Raji (cell line): ENCODE results near the gene LRBA.

Source experiments
- POLR2A ChIP-seq: IDR thresholded peaks from 2 replicates; pipeline ENCODE4 v1.6.1; 2011; ENCODE audit warnings: low read depth, low read length, control low read depth; ENCODE audit not compliant: insufficient read depth

LRBA gene

DNA sequence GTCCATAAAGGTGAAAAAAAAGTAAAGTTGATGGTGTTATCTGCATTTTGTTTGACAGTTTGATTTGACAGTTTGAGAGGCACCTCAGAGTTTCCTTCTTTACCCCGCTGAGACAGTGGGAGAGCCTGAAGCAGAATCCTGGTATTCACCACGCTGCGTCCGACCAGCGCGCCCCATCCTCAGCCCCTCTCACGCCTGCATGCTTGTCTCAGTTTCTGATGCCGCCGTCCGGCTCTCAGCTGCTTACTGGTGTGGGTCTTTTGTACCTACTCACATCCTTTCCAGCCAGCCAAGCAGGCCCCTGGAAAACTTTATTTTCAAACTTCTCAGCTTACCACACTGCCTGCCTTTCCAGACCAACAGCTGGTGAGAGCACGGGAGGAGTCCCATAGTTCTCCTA, 761.7 kb downstream of the LRBA start:
- no peak for TF ChIP-seq POLR2A

DNA sequence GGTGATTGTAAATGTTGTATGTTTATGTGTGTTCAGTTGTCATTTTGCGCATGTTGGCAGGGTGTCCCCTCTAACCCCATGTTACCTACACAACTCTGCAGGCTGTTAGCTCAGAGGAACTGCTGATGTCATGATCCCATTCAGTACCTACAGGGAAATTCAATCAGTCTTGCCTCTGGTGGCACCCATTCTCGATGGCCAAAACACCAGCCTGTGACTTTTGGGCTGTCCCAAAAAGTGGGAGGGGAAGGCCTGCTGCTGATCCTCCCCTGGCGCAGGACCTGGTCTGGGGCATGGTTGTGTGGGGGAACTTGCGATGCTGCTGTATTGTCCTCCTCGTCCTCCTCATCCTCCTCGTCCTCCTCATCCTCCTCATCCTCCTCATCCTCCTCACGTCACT, 762.3 kb downstream of the LRBA start:
- TF ChIP-seq POLR2A: no peak

DNA sequence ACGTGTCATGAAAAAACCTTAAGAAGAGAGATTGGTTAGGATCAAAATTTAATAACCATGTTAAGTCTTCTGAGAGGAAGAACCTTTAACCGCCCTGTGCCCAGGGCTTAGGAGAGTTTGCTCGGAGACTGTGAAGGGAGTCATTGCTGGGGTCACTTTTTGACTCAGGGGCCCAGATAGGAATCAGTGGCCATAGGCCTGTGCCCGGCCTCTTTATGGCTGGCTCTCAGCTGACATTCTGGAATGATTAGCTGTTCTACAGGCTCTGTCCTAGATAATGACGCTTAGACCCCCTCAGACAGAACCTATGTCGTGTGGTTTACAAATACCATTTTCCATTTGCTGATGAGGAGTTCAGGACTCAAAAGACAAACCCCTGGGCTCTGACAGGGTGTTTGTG, 762.8 kb downstream of the LRBA start:
- no peak for TF ChIP-seq POLR2A

DNA sequence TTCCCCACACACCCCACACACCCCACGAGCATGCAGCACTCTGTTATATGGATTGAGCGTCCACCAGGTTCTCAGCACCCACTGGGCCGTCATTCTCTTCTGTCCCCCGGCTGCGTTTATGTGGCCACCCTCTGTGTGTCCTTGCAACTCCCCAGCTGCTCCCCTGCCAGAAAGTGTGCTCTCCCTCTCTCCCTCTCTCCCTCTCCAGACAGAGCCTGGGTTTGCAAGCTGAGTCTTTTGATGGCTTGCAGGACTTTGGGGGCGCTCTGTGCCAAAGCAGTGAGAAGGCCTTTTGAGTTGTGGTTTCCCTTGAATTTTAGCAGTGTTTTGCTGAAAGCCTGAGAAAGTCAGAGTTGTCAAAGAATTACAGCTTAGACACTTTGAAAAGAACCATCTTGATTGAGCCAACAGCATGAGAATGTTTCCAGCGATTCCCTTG, 763.3 kb downstream of the LRBA start:
- TF ChIP-seq POLR2A: no peak

DNA sequence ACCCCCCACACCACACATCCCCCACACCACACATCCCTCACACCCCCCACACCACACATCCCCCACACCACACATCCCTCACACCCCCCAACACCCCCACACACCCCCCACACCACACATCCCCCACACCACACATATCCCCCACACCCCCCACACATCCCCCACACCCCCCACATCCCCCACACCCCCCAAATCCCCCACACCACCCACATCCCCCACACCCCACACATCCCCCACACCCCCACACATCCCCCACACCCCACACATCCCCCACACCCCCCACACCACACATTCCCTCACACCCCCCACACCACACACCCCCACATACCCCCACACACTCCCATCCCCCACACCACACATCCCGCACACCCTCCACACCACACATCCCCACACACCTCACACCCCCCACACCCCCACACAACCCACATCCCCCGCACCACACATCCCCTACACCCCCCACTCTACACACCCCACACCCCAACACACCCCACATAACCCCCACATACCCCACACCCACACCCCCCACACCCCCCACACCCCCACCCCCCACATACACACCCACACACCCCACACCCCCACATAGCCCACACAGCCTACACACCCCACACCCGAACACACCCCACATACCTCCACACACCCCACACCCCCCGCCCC, 764.0 kb downstream of the LRBA start:
- TF ChIP-seq POLR2A: no peak

DNA sequence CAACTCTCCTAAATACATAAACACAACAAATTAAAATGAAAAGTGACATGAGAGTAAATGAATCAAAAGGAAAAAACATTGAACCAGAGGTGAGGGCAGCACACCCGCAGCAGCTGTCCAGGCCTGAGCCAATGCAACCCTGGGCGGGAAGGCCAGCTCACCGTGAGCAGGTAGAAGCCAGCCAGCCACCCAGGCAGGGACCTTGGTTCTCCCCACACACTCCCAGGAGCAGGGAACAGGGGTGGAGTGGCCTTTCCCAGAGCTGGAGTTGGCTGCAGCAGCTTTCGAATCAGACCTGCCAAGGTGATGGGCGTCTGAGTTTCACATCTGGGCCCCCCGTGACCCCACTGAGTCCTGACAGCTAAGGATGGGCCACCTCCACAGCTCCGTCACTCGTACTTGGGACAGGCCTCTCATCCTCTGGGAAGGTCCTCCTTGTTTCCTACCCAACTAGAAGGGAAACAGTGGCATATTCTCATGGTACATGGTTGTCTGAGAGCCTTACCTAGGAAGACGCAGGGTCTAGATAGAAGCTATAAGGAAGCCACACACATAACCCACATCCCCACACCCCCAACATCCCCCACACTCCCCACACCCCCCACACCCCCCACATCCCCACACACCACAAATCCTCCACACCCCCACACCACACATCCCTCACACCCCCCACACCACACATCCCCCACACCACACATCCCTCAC, 764.6 kb downstream of the LRBA start:
- TF ChIP-seq POLR2A: no peak

DNA sequence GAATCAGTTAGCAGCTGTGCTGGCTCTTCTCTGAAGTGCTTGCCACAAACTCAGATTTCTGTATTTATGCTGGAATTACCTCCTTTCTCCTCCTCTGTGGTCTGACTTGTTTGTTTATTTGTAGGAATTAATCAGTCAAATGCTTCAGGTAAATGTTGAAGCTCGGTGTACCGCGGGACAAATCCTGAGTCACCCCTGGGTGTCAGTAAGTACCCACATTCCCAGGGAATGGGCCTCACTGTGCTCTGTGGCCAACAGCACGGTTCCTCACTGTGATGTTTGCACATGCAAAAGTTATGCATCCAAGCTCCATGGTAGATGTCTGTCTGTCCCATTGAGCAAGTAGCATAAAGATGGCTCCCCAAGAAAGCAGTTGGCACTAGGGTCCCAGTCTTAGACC, 766.9 kb downstream of the LRBA start:
- TF ChIP-seq POLR2A: no peak

DNA sequence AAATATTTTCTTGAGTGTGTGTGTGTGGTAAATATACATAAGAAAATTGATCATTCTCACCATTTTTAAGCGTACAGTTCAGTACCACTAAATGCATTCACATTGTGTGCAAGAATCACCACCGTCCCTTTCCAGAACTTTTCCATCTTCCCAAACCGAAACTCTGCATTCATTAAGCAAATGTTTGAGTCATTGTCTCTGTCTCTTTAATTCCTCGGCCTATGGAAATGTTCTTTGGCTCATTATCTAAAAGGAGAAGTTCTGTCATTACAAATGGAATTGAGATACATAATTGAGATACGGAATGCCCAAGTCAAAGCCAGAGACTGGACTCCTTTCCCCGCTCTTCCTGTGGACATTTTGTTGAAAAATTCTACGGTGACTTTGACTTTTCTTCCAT, 767.9 kb downstream of the LRBA start:
- no peak for TF ChIP-seq POLR2A

DNA sequence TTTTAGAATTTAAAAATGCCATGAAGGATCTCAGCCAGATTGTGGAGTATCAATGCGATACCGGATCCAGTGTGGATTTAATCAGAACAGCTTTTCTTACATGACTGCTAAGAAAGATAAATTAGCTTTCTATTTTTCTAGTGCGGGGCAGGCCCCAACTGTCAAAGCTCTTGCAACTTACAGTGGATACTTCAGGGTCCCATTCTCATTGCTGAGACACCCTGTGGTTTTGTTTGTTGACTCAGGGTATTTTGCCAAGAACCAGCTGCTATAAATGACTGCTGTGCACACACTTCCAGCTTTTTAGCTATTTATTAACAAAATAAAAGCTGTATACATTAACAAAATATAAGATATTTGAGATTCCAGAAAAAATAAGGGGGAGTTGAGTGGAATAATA, 770.5 kb downstream of the LRBA start:
- TF ChIP-seq POLR2A: no peak

DNA sequence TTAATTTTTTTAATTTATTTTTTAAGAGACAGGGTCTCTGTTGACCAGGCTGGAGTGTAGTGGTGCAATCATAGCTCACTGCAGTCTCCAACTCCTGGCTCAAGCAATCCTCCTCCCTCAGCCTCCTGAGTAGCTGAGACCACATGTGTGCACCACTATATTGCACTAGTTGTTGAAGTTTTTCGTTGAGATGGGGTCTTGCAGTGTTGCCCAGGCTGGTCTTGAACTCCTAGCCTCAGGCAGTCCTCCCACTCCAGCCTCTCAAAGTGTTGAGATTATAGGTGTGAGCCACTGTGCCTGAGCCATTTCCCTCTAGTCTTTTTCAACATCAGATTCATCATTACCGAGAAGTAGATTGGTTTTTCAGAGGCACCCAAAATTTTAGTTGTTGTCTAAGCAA, 771.2 kb downstream of the LRBA start:
- no peak for TF ChIP-seq POLR2A

DNA sequence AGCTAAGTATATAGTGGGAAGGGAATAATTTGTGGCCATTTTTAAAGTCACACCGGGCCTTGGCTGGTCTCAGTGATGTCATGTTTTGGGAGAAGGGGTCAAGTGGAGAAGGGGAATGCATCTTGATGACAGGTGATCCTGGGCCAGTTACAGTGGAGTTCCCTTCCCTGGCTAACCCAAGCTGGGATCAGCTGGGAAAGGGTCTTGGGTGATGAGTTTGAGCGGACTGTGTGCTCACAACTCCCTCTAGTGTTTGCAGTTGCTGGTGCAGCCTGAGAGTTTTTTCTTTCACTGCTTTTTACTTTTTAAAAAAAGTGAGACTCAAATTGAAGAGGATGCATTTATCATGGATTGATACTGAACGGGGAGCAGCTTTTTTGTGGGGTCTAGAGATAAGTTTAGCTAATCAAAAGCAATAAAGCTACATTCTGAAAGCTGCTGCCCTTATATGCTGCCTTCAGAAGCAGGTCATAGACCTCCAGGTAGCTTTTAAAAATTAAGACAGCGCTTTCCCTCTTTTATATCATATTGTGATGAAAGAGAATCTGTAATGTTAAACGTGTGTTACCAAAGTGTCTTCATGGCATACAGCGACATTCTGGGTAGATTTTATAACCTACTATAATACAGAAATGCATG, 772.1 kb downstream of the LRBA start:
- no peak for TF ChIP-seq POLR2A

DNA sequence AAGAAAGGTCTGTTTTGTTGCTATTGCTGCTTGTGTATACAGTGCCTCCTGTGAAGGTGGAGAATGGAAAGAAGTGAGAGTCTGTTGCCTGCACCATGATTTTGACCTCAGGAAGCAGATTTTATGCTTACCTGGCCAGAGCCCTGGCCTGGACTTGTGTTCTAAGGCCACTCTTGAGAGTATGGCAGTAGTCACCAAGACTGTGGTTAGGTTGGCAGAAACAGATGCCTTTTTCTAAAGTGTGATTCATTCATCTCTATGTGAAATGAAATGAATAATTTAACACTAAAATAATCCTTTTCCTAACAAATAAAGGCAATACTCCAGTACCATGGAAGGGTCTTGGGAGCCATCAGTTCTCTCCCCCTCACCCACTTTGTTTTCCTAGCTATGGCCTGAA, 775.1 kb downstream of the LRBA start:
- no peak for TF ChIP-seq POLR2A

DNA sequence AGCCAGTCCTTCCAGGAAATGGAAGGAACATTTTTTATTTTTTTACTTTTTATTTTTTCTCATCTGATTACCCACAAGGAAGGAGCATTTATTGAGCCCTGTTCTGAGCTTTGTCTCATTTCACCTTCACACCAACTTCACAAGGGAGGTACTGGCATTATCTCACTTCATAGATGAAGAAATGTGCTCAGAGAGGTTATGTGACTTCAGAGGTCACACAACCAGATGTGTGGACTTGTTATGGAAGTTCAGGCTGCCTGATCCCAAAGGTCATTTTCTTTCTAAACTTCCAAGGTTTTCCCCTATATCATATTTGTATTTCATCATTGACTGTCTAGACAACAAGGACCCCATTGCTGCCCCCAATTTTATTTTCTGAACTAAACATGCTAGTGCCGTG, 776.5 kb downstream of the LRBA start:
- no peak for TF ChIP-seq POLR2A

DNA sequence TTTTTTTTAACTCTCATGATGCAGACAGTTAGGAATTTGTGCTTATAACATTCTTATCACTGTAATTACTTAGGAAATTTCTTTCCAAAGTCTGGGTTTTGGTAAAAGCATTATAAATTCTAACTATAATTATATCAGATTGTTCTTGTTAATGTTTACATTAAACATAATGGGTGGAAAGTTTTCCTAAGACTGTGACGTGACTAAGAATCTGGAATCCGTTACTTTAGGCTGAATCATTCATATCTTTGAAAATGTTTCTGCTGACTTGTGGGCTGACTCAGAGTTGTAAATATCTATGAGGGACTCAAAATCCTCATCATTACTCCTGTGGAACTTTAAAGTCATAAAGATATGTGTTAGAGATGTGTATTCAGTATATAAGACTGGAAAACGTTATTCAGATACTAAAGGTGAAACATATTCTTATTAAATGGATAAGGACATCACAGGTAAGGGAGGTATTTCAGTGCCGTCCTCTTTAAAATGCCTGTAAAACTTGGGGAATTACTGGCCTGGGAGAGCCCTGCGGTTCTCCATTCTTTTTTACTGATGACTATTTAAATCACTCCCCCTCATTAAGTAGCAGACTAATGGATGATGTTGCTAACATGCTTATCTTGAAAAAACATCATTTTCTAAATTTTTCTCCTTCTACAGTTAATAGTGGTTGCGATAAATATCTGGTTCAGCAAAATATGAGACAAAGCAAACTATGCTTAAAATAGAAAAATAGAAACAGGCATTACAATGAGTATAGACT, 777.8 kb downstream of the LRBA start:
- TF ChIP-seq POLR2A: no peak

DNA sequence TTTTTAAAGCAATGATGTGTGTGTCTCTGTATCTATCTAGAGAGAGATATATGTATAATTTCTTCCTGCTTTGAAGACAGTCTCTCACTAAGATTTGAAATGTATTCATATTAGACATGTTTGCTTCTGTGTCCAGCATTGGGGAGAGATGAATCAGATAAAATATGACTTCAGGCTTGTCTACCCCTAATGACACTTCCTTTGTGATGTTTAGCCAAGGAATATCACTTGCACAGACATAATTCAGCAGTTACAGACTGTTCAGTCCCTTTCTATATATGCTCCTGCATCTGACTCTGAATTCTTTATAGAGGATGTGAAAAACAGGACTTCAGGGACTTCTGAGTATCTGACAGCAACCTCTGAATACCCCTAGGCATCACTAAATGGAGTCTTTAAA, 778.5 kb downstream of the LRBA start:
- no peak for TF ChIP-seq POLR2A
